B cell (primary cell): ENCODE measurements around the gene MORC4. TPM values are rescaled to one million over a fixed set of nuclear protein-coding genes. Genes with fewer than 3 reads are reported as not detected.

ENCODE experiments used
- ATAC-seq: fragments of 200-7000 bp; cut with Tn5 transposase; one replicate; pipeline ENCODE4 v1.10.0; 2021; ENCODE audit warnings: low read depth, mild to moderate bottlenecking, moderate number of reproducible peaks, moderate library complexity
- CTCF ChIA-PET: fragments of 350-600 bp; sonication (Branson Sonifier 250); formaldehyde crosslinking; loops from one replicate; lab custom pipeline; 2021; ENCODE audit warnings: antibody characterized with exemption, inconsistent platforms; lab: Charles Lee
- POLR2A ChIA-PET: fragments of 350-600 bp; sonication (Branson Sonifier 250); formaldehyde crosslinking; loops from one replicate; lab custom pipeline; 2021; ENCODE audit warnings: antibody characterized with exemption; lab: Charles Lee
- DNase-seq: peaks from one replicate; pipeline ENCODE4 v3.0.0; 2013
- H2AFZ ChIP-seq: 2 replicates; pipeline ENCODE4 v1.6.1; 2012; ENCODE audit warnings: mild to moderate bottlenecking, low read depth, low read length; ENCODE audit not compliant: insufficient read depth, poor library complexity, severe bottlenecking
- H3K27ac ChIP-seq, 2 donors: 1 replicate in 1 of 2; 2 replicates in 1 of 2; pipeline ENCODE4 v1.5.1; 2012 to 2013; ENCODE audit warnings: low read length in 2 of 2, mild to moderate bottlenecking in 2 of 2, moderate library complexity in 1 of 2
- H3K27me3 ChIP-seq, 4 experiments: fragments of 200-600 bp in 1 of 4; sonication (generic) in 1 of 4; replicated peaks in 1 of 4; 1 replicate in 2 of 4; 2 replicates in 2 of 4; pipeline versions ENCODE4 v1.6.1 to v1.7.0; 2013 to 2016; ENCODE audit warnings: low read length in 3 of 4, mild to moderate bottlenecking in 2 of 4, mixed read lengths in 1 of 4, moderate library complexity in 1 of 4; ENCODE audit not compliant: insufficient read depth in 4 of 4, control insufficient read depth in 3 of 4; ENCODE audit errors: control extremely low read depth in 1 of 4
- H3K36me3 ChIP-seq, 2 experiments: replicated peaks in 1 of 2; 1 replicate in 1 of 2; 2 replicates in 1 of 2; pipeline versions ENCODE4 v1.6.1 to v1.7.1; 2013; ENCODE audit warnings: low read length in 1 of 2; ENCODE audit not compliant: insufficient read depth in 2 of 2, control insufficient read depth in 1 of 2; ENCODE audit errors: control extremely low read depth in 1 of 2, extremely low read depth in 1 of 2
- H3K4me1 ChIP-seq, 2 donors: fragments of 200-600 bp in 1 of 2; sonication (generic) in 1 of 2; 1 replicate in 1 of 2; 2 replicates in 1 of 2; pipeline versions ENCODE4 v1.5.1 to v1.6.1; 2013 to 2017; ENCODE audit warnings: low read length in 2 of 2; ENCODE audit not compliant: control insufficient read depth in 2 of 2, insufficient read depth in 2 of 2
- H3K4me2 ChIP-seq: replicated peaks from 2 replicates; pipeline ENCODE3; 2012; ENCODE audit warnings: mild to moderate bottlenecking, low read depth, low read length; ENCODE audit not compliant: poor library complexity, severe bottlenecking
- H3K4me3 ChIP-seq, 5 experiments: fragments of 200-600 bp in 1 of 5; sonication (generic) in 1 of 5; 1 replicate in 3 of 5; 2 replicates in 2 of 5; pipeline versions ENCODE4 v1.5.1 to v1.7.0; 2011 to 2016; ENCODE audit warnings: low read length in 4 of 5, mild to moderate bottlenecking in 4 of 5, low read depth in 2 of 5, control low read depth in 1 of 5, moderate library complexity in 1 of 5; ENCODE audit not compliant: insufficient read depth in 1 of 5; ENCODE audit errors: control extremely low read depth in 1 of 5, extremely low read depth in 1 of 5
- H3K79me2 ChIP-seq: fragments of 200-600 bp; sonication (generic); one replicate; pipeline ENCODE4 v1.6.0; 2016; ENCODE audit warnings: low read length; ENCODE audit not compliant: control insufficient read depth, insufficient read depth
- H3K9ac ChIP-seq: fragments of 200-600 bp; sonication (generic); 2 replicates; pipeline ENCODE4 v1.6.1; 2017; ENCODE audit warnings: mild to moderate bottlenecking, low read length, moderate library complexity
- H3K9me3 ChIP-seq, 3 donors: one replicate each; pipeline versions ENCODE4 v1.6.1 to v1.7.1; 2013; ENCODE audit warnings: low read length in 2 of 3; ENCODE audit not compliant: control insufficient read depth in 2 of 3, insufficient read depth in 1 of 3; ENCODE audit errors: control extremely low read depth in 1 of 3
- H4K20me1 ChIP-seq: 2 replicates; pipeline ENCODE4 v1.6.0; 2012; ENCODE audit warnings: mild to moderate bottlenecking, low read length; ENCODE audit not compliant: insufficient read depth, control insufficient read depth, poor library complexity, severe bottlenecking
- H3K27ac Mint-ChIP-seq: one replicate; pipeline ENCODE4 v1.8.0; 2021; ENCODE audit warnings: mixed read lengths
- H3K27me3 Mint-ChIP-seq: one replicate; pipeline ENCODE4 v1.8.0; 2021; ENCODE audit warnings: mixed read lengths
- H3K4me1 Mint-ChIP-seq: one replicate; pipeline ENCODE4 v1.8.0; 2021; ENCODE audit warnings: mixed read lengths
- H3K4me3 Mint-ChIP-seq: one replicate; pipeline ENCODE4 v1.8.0; 2021; ENCODE audit warnings: mixed read lengths
- H3K9me3 Mint-ChIP-seq: one replicate; pipeline ENCODE4 v1.8.0; 2022; ENCODE audit warnings: mixed read lengths; ENCODE audit not compliant: insufficient read depth
- CTCF ChIP-seq: fragments of 200-600 bp; IDR thresholded peaks from one replicate; pipeline ENCODE4 v1.8.0; 2022; ENCODE audit warnings: antibody characterized with exemption, mild to moderate bottlenecking
- EZH2 ChIP-seq: IDR thresholded peaks from 2 replicates; pipeline ENCODE4 v1.6.1; 2012; ENCODE audit warnings: borderline replicate concordance, low read depth, mild to moderate bottlenecking, moderate library complexity, low read length; ENCODE audit not compliant: insufficient read depth, poor library complexity, severe bottlenecking
- WGBS: methylation state at CpG from one replicate; pipeline ENCODE4 v1.1.5; 2013; ENCODE audit warnings: missing lambda C conversion rate; ENCODE audit not compliant: insufficient coverage; 5-methylcytosine and 5-hydroxymethylcytosine counted together
- intact Hi-C: fragments of 100-400 bp; cut with micrococcal nuclease; formaldehyde crosslinking; loops from one replicate; pipeline ENCODE4 v1.10.0; 2022
- polyA plus RNA-seq: library from polyadenylated mRNA; depleted of rRNA; stranded (reverse); fragments of >200 nt; gene quantifications from 2 replicates; pipeline ENCODE4 v1.2.3, GENCODE V29; 2012
- total RNA-seq, 2 donors: library from RNA; stranded (reverse); fragments of 120-200 nt in 1 of 2; gene quantifications; 1 replicate in 1 of 2; 2 replicates in 1 of 2; pipeline versions ENCODE4 v1.2.3 to v1.2.4, GENCODE V29; 2013 to 2022

Gene MORC4
- total and polyA plus RNA-seq, 2 donors (not counting 1 experiment from before 2014, with no cell fraction given), result 1.1 to 6.3 TPM

GRCh38 chrX:106932492-106932923 lies 67.5 kb downstream of the MORC4 start:
- Mint-ChIP-seq H3K27me3 (no peaks in the 10 kb centered on the region), H3K27ac (no peak overlapping the region), H3K9me3 (no peaks in the 10 kb centered on the region), H3K4me3 (no peak overlapping the region), H3K4me1 (no peaks in the 10 kb centered on the region)
- H2AFZ ChIP-seq, result no peak overlapping the region
- no peaks in the 10 kb centered on the region for H3K4me1 ChIP-seq
- POLR2A ChIA-PET, result no interaction called here
- H3K36me3 ChIP-seq, result no peaks in the 10 kb centered on the region
- intact Hi-C loops, result no loop called here
- ATAC-seq, result no peak
- no peak overlapping the region for H3K27ac ChIP-seq
- H3K4me2 ChIP-seq, result no peak overlapping the region
- CTCF ChIA-PET, result no interaction called here
- H3K9ac ChIP-seq, result no peak overlapping the region
- no peak for TF ChIP-seq CTCF
- TF ChIP-seq EZH2, result no peak
- WGBS, result 80% methylated on average over 1 of the region's 4 CpGs
- no peaks in the 10 kb centered on the region for H3K79me2 ChIP-seq
- DNase-seq, result no peak
- no peaks in the 10 kb centered on the region for H3K9me3 ChIP-seq
- no peak overlapping the region for H3K4me3 ChIP-seq
- H4K20me1 ChIP-seq, result no peaks in the 10 kb centered on the region
- H3K27me3 ChIP-seq, result no peaks in the 10 kb centered on the region

DNA sequence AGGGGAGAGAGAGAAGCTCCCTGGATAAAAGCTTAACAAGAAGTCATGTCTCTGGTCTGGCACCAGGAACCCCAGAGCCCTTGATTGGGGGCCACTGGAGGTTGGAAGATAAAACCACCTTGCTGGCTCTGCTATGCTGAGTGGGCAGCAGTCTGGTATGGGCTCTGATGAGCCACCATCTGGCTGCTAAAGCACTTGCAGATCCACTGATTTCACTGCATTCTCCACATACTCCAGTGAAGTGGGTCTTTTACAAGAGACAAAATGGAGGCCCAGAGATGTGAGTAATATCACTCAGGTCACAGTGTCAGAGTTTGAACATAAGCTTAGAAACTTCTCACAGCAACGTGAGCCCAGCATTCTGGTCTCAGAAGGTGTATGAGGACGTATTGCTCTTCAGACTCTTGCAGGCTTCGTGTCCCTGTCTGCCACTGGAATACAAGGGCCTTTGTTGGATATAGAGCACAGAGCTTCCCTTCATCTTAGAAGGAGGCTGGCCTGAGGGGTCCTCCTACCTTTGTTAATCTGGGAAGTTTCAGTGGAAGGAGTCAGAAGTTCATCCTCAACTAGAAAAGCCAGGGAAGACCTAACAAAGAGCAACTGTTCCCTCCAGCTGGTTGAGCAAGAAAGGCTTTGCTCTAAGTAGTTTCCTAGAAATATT lies 68.1 kb downstream of the MORC4 start:
- intact Hi-C loops, result no loop called here
- no peak overlapping the region for H3K27ac ChIP-seq
- H3K9ac ChIP-seq, result no peak overlapping the region
- no peak overlapping the region for H3K4me2 ChIP-seq
- POLR2A ChIA-PET, result no interaction called here
- H3K4me3 ChIP-seq, result no peak overlapping the region
- CTCF ChIA-PET, result no interaction called here
- H3K79me2 ChIP-seq, result no peaks in the 10 kb centered on the region
- no peaks in the 10 kb centered on the region for H3K27me3 ChIP-seq
- ATAC-seq, result no peak
- no peak for TF ChIP-seq CTCF
- TF ChIP-seq EZH2, result no peak
- no peak overlapping the region for H2AFZ ChIP-seq
- Mint-ChIP-seq H3K27ac (no peak overlapping the region), H3K27me3 (no peaks in the 10 kb centered on the region), H3K4me1 (no peaks in the 10 kb centered on the region), H3K4me3 (no peak overlapping the region), H3K9me3 (no peaks in the 10 kb centered on the region)
- H3K9me3 ChIP-seq, result no peaks in the 10 kb centered on the region
- no peaks in the 10 kb centered on the region for H4K20me1 ChIP-seq
- no peak for DNase-seq
- no peaks in the 10 kb centered on the region for H3K36me3 ChIP-seq
- WGBS, result 67% methylated on average over 1 of the region's 3 CpGs
- H3K4me1 ChIP-seq, result no peaks in the 10 kb centered on the region
